ENCODE data around the gene MRPL48. TPM values are rescaled to one million over a fixed set of nuclear protein-coding genes. Genes with fewer than 3 reads are reported as not detected.
A peak's percentile ranks its signal among the peaks of the same experiment; 100 is the strongest.

The MRPL48 gene
- total RNA-seq, 1 donor from 2014 or later = 37.0 TPM

GRCh38 chr11:73902303-73902702 is 114.6 kb downstream of the MRPL48 start:
- no peak for DNase-seq (ENCODE audit: low read depth)
- no peaks in the 10 kb centered on the region for H3K36me3 ChIP-seq (ENCODE audit: control insufficient read depth, insufficient read depth, low read length)
- no peak overlapping the region for H3K4me3 ChIP-seq (ENCODE audit: low read depth, low read length)
- H3K27me3 ChIP-seq (ENCODE audit: control insufficient read depth, insufficient read depth, low read length) = no peaks in the 10 kb centered on the region
- TF ChIP-seq CTCF (IDR thresholded peaks at IDR 0.05; ENCODE audit: insufficient read depth, low read length, poor library complexity, severe bottlenecking) = no peak

GRCh38 chr11:73907191-73907590 is 119.5 kb downstream of the MRPL48 start:
- H3K36me3 ChIP-seq (ENCODE audit: control insufficient read depth, insufficient read depth, low read length) = no peaks in the 10 kb centered on the region
- no peaks in the 10 kb centered on the region for H3K27me3 ChIP-seq (ENCODE audit: control insufficient read depth, insufficient read depth, low read length)
- peak; percentile 10 for TF ChIP-seq CTCF (IDR thresholded peaks at IDR 0.05; ENCODE audit: insufficient read depth, low read length, poor library complexity, severe bottlenecking)
- no peak overlapping the region for H3K4me3 ChIP-seq (ENCODE audit: low read depth, low read length)
- DNase-seq (ENCODE audit: low read depth) = no peak

DNA sequence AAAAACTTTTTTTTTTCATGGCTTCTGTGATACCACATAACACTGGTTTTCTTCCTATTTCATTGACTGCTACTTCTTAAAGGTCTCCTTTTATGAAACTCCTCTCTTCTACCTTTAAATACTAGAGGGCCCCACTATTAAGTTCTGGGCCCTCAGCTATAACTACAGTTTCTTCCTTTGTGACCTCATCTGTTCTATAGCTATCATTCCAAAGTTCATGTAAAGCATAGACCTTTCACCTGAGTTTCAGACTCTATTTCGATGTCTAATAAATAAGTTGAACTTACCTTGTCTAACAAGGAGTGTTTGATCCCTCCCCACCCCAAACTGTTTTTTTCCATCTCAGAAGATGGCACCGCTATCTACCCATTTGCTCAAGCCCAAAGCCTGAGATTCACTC is 124.4 kb downstream of the MRPL48 start:
- DNase-seq (ENCODE audit: low read depth) = no peak
- no peak for TF ChIP-seq CTCF (IDR thresholded peaks at IDR 0.05; ENCODE audit: insufficient read depth, low read length, poor library complexity, severe bottlenecking)

GRCh38 chr11:73913472-73913871 is 125.8 kb downstream of the MRPL48 start:
- no peak for DNase-seq (ENCODE audit: low read depth)
- TF ChIP-seq CTCF (IDR thresholded peaks at IDR 0.05; ENCODE audit: insufficient read depth, low read length, poor library complexity, severe bottlenecking) = no peak
- no peaks in the 10 kb centered on the region for H3K27me3 ChIP-seq (ENCODE audit: control insufficient read depth, insufficient read depth, low read length)
- H3K4me3 ChIP-seq (ENCODE audit: low read depth, low read length) = no peak overlapping the region
- no peaks in the 10 kb centered on the region for H3K36me3 ChIP-seq (ENCODE audit: control insufficient read depth, insufficient read depth, low read length)

More for the DNA sequence above, 124.4 kb downstream of the MRPL48 start:
- H3K36me3 ChIP-seq (ENCODE audit: control insufficient read depth, insufficient read depth, low read length) = no peaks in the 10 kb centered on the region
- no peak overlapping the region for H3K4me3 ChIP-seq (ENCODE audit: low read depth, low read length)
- H3K27me3 ChIP-seq (ENCODE audit: control insufficient read depth, insufficient read depth, low read length) = no peaks in the 10 kb centered on the region

- H3K27me3 ChIP-seq (ENCODE audit: control insufficient read depth, insufficient read depth, low read length) = no peaks in the 10 kb centered on the region
- H3K4me3 ChIP-seq (ENCODE audit: low read depth, low read length) = no peak overlapping the region
- H3K36me3 ChIP-seq (ENCODE audit: control insufficient read depth, insufficient read depth, low read length) = no peaks in the 10 kb centered on the region
- TF ChIP-seq CTCF (IDR thresholded peaks at IDR 0.05; ENCODE audit: insufficient read depth, low read length, poor library complexity, severe bottlenecking) = no peak
- no peak for DNase-seq (ENCODE audit: low read depth)
Measured at GRCh38 chr11:73914284-73914683, 126.6 kb downstream of the MRPL48 start.

Other genes starting within 250 kb of the MRPL48 start
- gene FAM168A, start 189.8 kb upstream of the MRPL48 start, total RNA-seq = 14.2 and 17.3 TPM in 2 replicates
- 3.5 and 7.1 TPM in 2 replicates for gene PLEKHB1, start 141.3 kb upstream of the MRPL48 start, total RNA-seq
- 120 and 181 TPM in 2 replicates for gene RAB6A, start 26.8 kb upstream of the MRPL48 start, total RNA-seq
- 80.8 and 103 TPM in 2 replicates for gene COA4, start 89.0 kb downstream of the MRPL48 start, total RNA-seq
- gene PAAF1, start 89.1 kb downstream of the MRPL48 start, total RNA-seq = 11.8 and 11.9 TPM in 2 replicates
- gene DNAJB13, start 163.2 kb downstream of the MRPL48 start, total RNA-seq = not detected in 2 replicates
- 13.0 and 18.5 TPM in 2 replicates for gene UCP2, start 195.0 kb downstream of the MRPL48 start, total RNA-seq
- 0.84 and 1.6 TPM in 2 replicates for gene UCP3, start 221.2 kb downstream of the MRPL48 start, total RNA-seq